ENCODE data around the gene METTL26.
A peak's percentile ranks its signal among the peaks of the same experiment; 100 is the strongest.

DNA sequence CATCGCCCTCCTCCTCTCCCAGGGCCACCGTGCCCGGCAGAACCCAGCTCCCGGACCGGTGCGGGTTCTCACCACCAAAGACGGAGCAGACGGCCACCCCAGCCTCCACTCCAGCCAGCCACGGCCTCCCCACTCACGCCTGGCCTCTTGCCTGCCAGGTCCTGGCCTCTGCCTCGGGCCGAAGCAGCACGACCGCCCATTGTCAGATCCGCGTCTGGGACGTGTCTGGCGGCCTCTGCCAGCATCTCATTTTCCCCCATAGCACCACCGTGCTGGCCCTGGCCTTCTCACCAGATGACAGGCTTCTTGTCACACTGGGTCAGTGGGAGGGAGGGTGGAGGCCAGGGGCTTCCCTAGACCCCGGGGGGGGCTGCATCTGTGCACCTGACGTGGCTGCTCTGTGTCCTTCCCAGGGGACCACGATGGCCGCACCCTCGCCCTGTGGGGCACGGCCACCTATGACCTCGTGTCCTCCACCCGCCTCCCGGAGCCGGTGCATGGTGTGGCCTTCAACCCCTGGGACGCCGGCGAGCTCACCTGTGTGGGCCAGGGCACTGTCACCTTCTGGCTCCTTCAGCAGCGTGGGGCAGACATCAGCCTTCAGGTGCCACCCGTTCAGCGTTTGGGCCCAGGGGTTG lies 25.2 kb upstream of the METTL26 start:
- TF ChIP-seq EZH2 (IDR thresholded peaks at IDR 0.05; ENCODE audit: borderline replicate concordance, control insufficient read depth, low read depth, low read length) (no peak), ESRRA (IDR thresholded peaks at IDR 0.05; ENCODE audit: low read length) (no peak), ETV6 (conservative IDR thresholded peaks at IDR 0.05 in 1 of 2, IDR thresholded peaks at IDR 0.05 in 1 of 2; ENCODE audit: borderline replicate concordance in 1 of 2, low read depth in 1 of 2) (no peak), GABPA (IDR thresholded peaks at IDR 0.05; ENCODE audit: low read depth) (no peak), POLR2A (IDR thresholded peaks at IDR 0.05; ENCODE audit: low read depth, low read length) (no peak)
- TF ChIP-seq, protein P1, sequence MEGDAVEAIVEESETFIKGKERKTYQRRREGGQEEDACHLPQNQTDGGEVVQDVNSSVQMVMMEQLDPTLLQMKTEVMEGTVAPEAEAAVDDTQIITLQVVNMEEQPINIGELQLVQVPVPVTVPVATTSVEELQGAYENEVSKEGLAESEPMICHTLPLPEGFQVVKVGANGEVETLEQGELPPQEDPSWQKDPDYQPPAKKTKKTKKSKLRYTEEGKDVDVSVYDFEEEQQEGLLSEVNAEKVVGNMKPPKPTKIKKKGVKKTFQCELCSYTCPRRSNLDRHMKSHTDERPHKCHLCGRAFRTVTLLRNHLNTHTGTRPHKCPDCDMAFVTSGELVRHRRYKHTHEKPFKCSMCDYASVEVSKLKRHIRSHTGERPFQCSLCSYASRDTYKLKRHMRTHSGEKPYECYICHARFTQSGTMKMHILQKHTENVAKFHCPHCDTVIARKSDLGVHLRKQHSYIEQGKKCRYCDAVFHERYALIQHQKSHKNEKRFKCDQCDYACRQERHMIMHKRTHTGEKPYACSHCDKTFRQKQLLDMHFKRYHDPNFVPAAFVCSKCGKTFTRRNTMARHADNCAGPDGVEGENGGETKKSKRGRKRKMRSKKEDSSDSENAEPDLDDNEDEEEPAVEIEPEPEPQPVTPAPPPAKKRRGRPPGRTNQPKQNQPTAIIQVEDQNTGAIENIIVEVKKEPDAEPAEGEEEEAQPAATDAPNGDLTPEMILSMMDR (IDR thresholded peaks at IDR 0.05 in 2 of 3, conservative IDR thresholded peaks at IDR 0.05 in 1 of 3; ENCODE audit: control insufficient read depth in 2 of 3, extremely low read depth in 1 of 3, insufficient read depth in 1 of 3, low read depth in 3 of 3, low read length in 3 of 3): 0 out of 6 replicates have a peak, but pooled peaks of 1 of the 3 experiments have one; percentile 12

Measured in GM12878 (cell line).